DMS53 treated with DMSO at 0.1 percent for 48 hours (cell line): ENCODE data around the gene DRAM2.
"Not testable (repeated sequence)": the region's sequence is repeated elsewhere in the genome, so short reads cannot be mapped to it uniquely, and the experiment has no call there.

Experiments used
- DNase-seq: peaks from one replicate; lab custom pipeline; 2025; ENCODE audit not compliant: unreplicated experiment; lab: John Stamatoyannopoulos, UW

The DRAM2 gene

DNA sequence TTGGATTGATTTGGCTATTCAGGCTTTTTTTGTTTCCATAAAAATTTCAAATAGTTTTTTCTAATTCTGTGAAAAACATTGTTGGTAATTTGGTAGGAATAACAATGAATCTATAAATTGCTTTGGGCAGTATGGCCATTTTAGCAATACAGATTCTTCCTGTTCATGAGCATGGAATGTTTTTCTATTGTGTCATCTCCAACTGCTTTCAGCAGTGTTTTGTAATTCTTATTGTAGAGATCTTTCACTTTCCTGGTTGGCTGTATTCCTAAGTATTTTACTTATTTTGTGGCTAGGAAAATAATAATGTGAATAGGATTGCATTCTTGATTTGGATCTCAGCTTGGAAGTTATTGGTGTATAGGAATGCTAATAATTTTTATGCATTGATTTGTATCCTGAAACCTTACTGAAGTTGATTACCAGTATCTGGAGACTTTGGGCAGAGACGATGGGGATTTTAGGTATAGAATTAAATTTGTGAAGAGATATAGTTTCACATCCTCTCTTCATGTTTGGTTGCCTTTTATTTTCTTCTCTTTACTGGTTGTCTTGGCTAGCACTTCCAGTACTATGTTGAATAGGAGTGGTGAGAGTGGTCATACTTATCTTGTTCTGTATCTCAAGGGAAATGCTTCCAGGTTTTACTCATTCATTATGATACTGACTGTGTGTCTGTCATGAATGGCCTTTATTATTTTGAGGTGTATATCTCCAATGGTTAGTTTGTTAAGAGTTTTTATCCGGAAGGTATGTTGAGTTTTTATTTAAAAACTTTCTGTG, 57.3 kb downstream of the DRAM2 start:
- no peak for DNase-seq

GRCh38 chr1:111079329-111079728, 60.6 kb downstream of the DRAM2 start:
- not testable (repeated sequence) for DNase-seq

GRCh38 chr1:111077312-111077711, 62.6 kb downstream of the DRAM2 start:
- not testable (repeated sequence) for DNase-seq
